Smooth muscle cell (in vitro differentiated cells): ENCODE results near the gene WFIKKN1. TPM values are rescaled to one million over a fixed set of nuclear protein-coding genes. Genes with fewer than 3 reads are reported as not detected.

Source experiments
- DNase-seq: peaks from one replicate; lab custom pipeline; 2025; ENCODE audit not compliant: unreplicated experiment; lab: John Stamatoyannopoulos, UW
- H2AFZ ChIP-seq: fragments of 200-600 bp; sonication (generic); 2 replicates; pipeline ENCODE4 v1.6.0; 2016; ENCODE audit warnings: antibody characterized with exemption, low read depth, mild to moderate bottlenecking
- H3F3A ChIP-seq: fragments of 200-600 bp; sonication (generic); 2 replicates; pipeline ENCODE4 v1.6.0; 2017; ENCODE audit warnings: antibody characterized with exemption, low read depth
- H3K27ac ChIP-seq: fragments of 200-600 bp; sonication (generic); 2 replicates; pipeline ENCODE4 v1.5.1; 2016; ENCODE audit warnings: low read depth, mild to moderate bottlenecking
- H3K27me3 ChIP-seq: fragments of 200-600 bp; sonication (generic); 2 replicates; pipeline ENCODE4 v1.6.1; 2016; ENCODE audit warnings: low read depth, mild to moderate bottlenecking
- H3K36me3 ChIP-seq: fragments of 200-600 bp; sonication (generic); 2 replicates; pipeline ENCODE4 v1.5.1; 2016; ENCODE audit warnings: low read depth
- H3K4me1 ChIP-seq: fragments of 200-600 bp; sonication (generic); 2 replicates; pipeline ENCODE4 v1.5.1; 2016; ENCODE audit warnings: low read depth
- H3K4me2 ChIP-seq: fragments of 200-600 bp; sonication (generic); 2 replicates; pipeline ENCODE4 v1.6.0; 2016; ENCODE audit warnings: mild to moderate bottlenecking
- H3K4me3 ChIP-seq: fragments of 200-600 bp; sonication (generic); 2 replicates; pipeline ENCODE4 v1.5.1; 2016; ENCODE audit warnings: mild to moderate bottlenecking
- H3K79me2 ChIP-seq: fragments of 200-600 bp; sonication (generic); 2 replicates; pipeline ENCODE4 v1.6.0; 2016; ENCODE audit warnings: low read depth, mild to moderate bottlenecking
- H3K9ac ChIP-seq: fragments of 200-600 bp; sonication (generic); 2 replicates; pipeline ENCODE4 v1.6.0; 2016; ENCODE audit warnings: low read depth
- H3K9me3 ChIP-seq: fragments of 200-600 bp; sonication (generic); replicated peaks from 2 replicates; pipeline ENCODE4 v1.5.1; 2016; ENCODE audit warnings: low read depth
- H4K20me1 ChIP-seq: fragments of 200-600 bp; sonication (generic); 2 replicates; pipeline ENCODE4 v1.6.0; 2016; ENCODE audit warnings: low read depth
- WGBS: methylation state at CpG from one replicate; pipeline ENCODE4 v1.1.7; 2016; ENCODE audit warnings: low lambda C conversion rate; 5-methylcytosine and 5-hydroxymethylcytosine counted together
- polyA plus RNA-seq: library from polyadenylated mRNA; unstranded; fragments of >200 nt; fragmentation: Nextera tagmentation; extraction: Ambion mirVana; gene quantifications from 2 replicates; pipeline ENCODE4 v1.2.1, GENCODE V29; 2016
- total RNA-seq: library from RNA; depleted of rRNA; stranded (reverse); fragments of >200 nt; gene quantifications from 2 replicates; pipeline ENCODE4 v1.2.3, GENCODE V29; 2014
- TF ChIP-seq, protein P1 (sequence below): fragments of 200-600 bp; sonication (generic); IDR thresholded peaks from 2 replicates; pipeline ENCODE4 v1.5.1; 2017; ENCODE audit warnings: borderline replicate concordance, mild to moderate bottlenecking, antibody characterized with exemption; ENCODE audit not compliant: insufficient read depth, poor library complexity, severe bottlenecking

The WFIKKN1 gene
- total and polyA plus RNA-seq, 2 experiments from 2014 or later: 0.77 TPM; not detected in 1

DNA sequence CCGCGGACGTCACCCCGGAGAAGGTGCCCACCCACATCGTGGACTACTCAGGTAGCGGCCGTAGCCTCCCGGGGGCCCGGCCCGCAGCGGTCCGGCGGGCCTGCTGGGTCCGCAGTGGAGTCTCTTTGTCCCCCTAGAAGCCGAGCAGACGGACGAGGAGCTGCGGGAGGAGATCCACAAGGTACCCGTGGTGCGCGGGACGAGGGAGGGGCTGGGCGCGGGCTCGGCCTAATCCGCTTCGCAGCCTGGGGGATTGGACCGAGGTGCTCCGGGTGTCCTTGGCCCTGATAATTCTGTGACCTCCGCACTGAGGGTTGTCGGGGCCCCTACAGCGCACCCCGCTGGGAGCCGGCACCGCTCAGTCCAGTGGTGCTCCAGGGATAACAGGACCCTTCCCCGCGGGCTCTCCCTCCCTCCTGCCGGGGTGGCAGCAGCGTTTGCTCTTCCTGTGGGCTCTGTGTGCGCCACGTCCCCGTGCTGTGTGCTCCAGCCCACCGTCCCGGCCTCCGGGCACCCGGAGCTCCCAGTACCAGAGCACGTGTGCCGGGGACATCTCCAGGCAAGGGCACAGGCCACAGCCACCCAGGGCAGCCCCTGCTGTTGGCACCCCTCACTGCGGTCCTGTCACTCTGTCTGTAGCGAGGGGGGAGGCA lies 37.9 kb downstream of the WFIKKN1 start:
- WGBS: 22% methylated on average over 48 of the region's 50 CpGs
- TF ChIP-seq, protein P1, sequence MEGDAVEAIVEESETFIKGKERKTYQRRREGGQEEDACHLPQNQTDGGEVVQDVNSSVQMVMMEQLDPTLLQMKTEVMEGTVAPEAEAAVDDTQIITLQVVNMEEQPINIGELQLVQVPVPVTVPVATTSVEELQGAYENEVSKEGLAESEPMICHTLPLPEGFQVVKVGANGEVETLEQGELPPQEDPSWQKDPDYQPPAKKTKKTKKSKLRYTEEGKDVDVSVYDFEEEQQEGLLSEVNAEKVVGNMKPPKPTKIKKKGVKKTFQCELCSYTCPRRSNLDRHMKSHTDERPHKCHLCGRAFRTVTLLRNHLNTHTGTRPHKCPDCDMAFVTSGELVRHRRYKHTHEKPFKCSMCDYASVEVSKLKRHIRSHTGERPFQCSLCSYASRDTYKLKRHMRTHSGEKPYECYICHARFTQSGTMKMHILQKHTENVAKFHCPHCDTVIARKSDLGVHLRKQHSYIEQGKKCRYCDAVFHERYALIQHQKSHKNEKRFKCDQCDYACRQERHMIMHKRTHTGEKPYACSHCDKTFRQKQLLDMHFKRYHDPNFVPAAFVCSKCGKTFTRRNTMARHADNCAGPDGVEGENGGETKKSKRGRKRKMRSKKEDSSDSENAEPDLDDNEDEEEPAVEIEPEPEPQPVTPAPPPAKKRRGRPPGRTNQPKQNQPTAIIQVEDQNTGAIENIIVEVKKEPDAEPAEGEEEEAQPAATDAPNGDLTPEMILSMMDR: no peak

DNA sequence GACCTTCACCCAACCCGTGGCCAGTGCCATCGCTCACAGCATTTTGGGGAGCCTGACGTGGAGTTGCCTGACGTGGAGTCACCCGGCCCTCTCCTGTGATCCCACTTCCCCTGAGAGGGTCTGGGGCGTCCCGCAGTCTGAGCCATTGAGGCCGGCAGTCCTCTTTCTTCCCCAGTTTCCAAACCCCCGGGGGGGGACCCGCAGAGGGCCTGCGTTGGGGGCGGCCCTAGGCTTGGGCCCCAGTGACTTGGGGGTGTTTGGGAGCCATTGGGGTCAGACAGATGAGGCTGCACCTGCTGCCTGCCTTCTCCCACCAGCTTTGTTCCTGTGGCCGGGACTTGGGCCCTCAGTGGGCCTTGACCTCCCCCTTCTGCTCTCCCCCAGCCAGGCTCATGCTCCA lies 38.9 kb downstream of the WFIKKN1 start:
- Histone ChIP-seq H3K9ac (no peak overlapping the region), H2AFZ (no peak overlapping the region), H3K4me3 (no peak overlapping the region), H3K4me1 (peaks cover 6% of the 10 kb centered on the region), H4K20me1 (peaks cover 29% of the 10 kb centered on the region), H3K36me3 (no peaks in the 10 kb centered on the region), H3K27me3 (no peaks in the 10 kb centered on the region), H3F3A (peaks cover 4% of the 10 kb centered on the region), H3K4me2 (no peak overlapping the region), H3K79me2 (peaks cover 22% of the 10 kb centered on the region), H3K27ac (no peak overlapping the region), H3K9me3 (no peaks in the 10 kb centered on the region)
- TF ChIP-seq, protein P1: no peak
- no peak for DNase-seq
- WGBS: over 99% methylated on average over 13 of the region's 13 CpGs

More for the DNA sequence above, 37.9 kb downstream of the WFIKKN1 start:
- H2AFZ ChIP-seq: no peak overlapping the region
- H3K36me3 ChIP-seq: no peaks in the 10 kb centered on the region
- H3K4me2 ChIP-seq: peak overlapping the region; percentile 99
- H3K79me2 ChIP-seq: peaks cover 22% of the 10 kb centered on the region
- H3K27me3 ChIP-seq: no peaks in the 10 kb centered on the region
- H3K9me3 ChIP-seq: no peaks in the 10 kb centered on the region
- no peak for DNase-seq
- H3K4me1 ChIP-seq: peaks cover 6% of the 10 kb centered on the region
- H3K9ac ChIP-seq: peak overlapping the region; percentile 97
- H3F3A ChIP-seq: no peaks in the 10 kb centered on the region
- peak overlapping the region; percentile 8 for H3K27ac ChIP-seq
- H3K4me3 ChIP-seq: peak overlapping the region; percentile 96
- H4K20me1 ChIP-seq: peaks cover 27% of the 10 kb centered on the region

DNA sequence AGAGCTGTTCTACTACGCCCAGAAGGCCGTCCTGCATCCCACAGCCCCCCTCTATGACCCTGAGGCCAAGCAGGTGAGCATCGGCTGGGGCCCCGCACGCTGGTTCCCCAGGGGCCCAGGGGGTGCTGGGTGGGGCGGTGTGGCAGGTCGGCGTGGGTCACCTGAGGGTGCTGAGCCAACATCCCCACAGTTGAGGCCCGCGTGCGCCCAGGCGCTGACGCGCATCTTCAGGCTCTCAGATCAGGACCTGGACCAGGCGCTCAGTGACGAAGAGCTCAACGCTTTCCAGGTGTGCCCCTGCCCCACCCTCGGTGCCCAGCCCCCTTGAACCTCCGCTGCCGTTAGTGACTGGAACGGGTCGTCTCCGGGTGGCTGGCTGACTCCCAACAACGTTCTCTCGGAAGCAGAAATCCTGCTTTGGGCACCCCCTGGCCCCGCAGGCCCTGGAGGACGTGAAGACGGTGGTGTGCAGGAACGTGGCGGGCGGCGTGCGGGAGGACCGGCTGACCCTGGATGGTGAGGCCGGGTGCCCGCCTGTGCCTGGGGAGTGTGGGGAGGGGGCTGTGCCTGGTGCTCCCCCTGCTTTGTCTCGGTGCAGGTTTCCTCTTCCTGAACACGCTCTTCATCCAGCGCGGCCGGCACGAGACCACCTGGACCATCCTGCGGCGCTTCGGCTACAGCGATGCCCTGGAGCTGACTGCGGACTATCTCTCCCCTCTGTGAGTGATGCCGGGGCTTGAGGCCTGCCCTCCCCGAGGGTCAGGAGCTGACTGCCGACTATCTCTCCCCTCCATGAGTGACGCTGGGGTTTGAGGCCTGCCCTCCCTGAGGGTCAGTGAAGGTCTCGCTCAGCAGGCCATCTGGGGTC lies 39.9 kb downstream of the WFIKKN1 start:
- Histone ChIP-seq H3K4me1 (peaks cover 11% of the 10 kb centered on the region), H3K27me3 (no peaks in the 10 kb centered on the region), H2AFZ (no peak overlapping the region), H3K4me2 (no peak overlapping the region), H3K79me2 (peaks cover 22% of the 10 kb centered on the region), H3K27ac (no peak overlapping the region), H3K36me3 (no peaks in the 10 kb centered on the region), H3F3A (peaks cover 4% of the 10 kb centered on the region), H3K4me3 (no peak overlapping the region), H4K20me1 (peaks cover 35% of the 10 kb centered on the region), H3K9me3 (no peaks in the 10 kb centered on the region), H3K9ac (no peak overlapping the region)
- DNase-seq: no peak
- 96% methylated on average over 52 of the region's 52 CpGs for WGBS
- TF ChIP-seq, protein P1: no peak
